Amniotic stem cell (primary cell): Measurements from ENCODE around the gene BMP7.

Experiments used
- DNase-seq: peaks from one replicate; lab custom pipeline; 2025; lab: John Stamatoyannopoulos, UW

The BMP7 gene

GRCh38 chr20:57147185-57147584, 119.3 kb downstream of the BMP7 start:
- no peak for DNase-seq

GRCh38 chr20:57146155-57146554, 120.3 kb downstream of the BMP7 start:
- no peak for DNase-seq

GRCh38 chr20:57145089-57145631, 121.3 kb downstream of the BMP7 start:
- no peak for DNase-seq

- DNase-seq, result no peak
These were observed 123.3 kb downstream of the BMP7 start for GRCh38 chr20:57143173-57143572.

- DNase-seq, result no peak
These were observed 123.8 kb downstream of the BMP7 start for GRCh38 chr20:57142667-57143066.

- no peak for DNase-seq
These were observed 124.9 kb downstream of the BMP7 start for GRCh38 chr20:57141492-57141891.

- no peak for DNase-seq
These were observed 126.0 kb downstream of the BMP7 start for GRCh38 chr20:57140416-57140965.

GRCh38 chr20:57139342-57140093, 126.9 kb downstream of the BMP7 start:
- DNase-seq, result no peak

GRCh38 chr20:57138198-57138995, 128.0 kb downstream of the BMP7 start:
- DNase-seq, result no peak

- no peak for DNase-seq
These were observed 128.8 kb downstream of the BMP7 start for GRCh38 chr20:57137676-57138075.

GRCh38 chr20:57136734-57137133, 129.7 kb downstream of the BMP7 start:
- DNase-seq, result no peak

GRCh38 chr20:57135875-57136274, 130.6 kb downstream of the BMP7 start:
- no peak for DNase-seq

GRCh38 chr20:57134804-57135203, 131.6 kb downstream of the BMP7 start:
- DNase-seq, result no peak

GRCh38 chr20:57133926-57134650, 132.4 kb downstream of the BMP7 start:
- DNase-seq, result no peak

GRCh38 chr20:57131601-57132391, 134.6 kb downstream of the BMP7 start:
- DNase-seq, result no peak

GRCh38 chr20:57131077-57131476, 135.4 kb downstream of the BMP7 start:
- no peak for DNase-seq

GRCh38 chr20:57130160-57130772, 136.2 kb downstream of the BMP7 start:
- DNase-seq, result no peak

GRCh38 chr20:57129303-57129702, 137.1 kb downstream of the BMP7 start:
- DNase-seq, result no peak

- DNase-seq, result no peak
These were observed 138.2 kb downstream of the BMP7 start for GRCh38 chr20:57128044-57128757.

GRCh38 chr20:57126481-57127092, 139.9 kb downstream of the BMP7 start:
- DNase-seq, result no peak
